Measurements from ENCODE around the gene RNF112. TPM values are rescaled to one million over a fixed set of nuclear protein-coding genes. Genes with fewer than 3 reads are reported as not detected.

Gene RNF112
- total and polyA plus RNA-seq, 2 of the 8 experiments (the other 6 are each of a cell fraction or from before 2014, with no cell fraction given): 1.1 to 2.2 TPM

DNA sequence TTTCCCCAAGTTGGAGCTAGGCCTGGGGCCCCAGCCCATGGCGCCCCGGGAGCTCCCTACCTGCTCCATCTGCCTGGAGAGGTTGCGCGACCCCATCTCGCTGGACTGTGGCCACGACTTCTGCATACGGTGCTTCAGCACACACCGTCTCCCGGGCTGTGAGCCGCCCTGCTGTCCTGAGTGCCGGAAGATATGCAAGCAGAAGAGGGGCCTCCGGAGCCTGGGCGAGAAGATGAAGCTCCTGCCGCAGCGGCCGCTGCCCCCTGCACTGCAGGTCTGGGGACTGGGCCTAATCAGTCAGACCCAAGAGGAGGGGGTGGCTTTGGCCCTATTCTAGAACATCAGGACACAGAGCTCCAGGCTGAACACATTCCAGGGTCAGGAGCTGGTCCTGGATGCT is 1.5 kb downstream of the RNF112 start:
- H2BK120ac ChIP-seq (replicated peaks; ENCODE audit: low read depth, low read length): no peak overlapping the region
- no peak overlapping the region for H3K23ac ChIP-seq (ENCODE audit: insufficient read length)
- H4K20me1 ChIP-seq (replicated peaks in 1 of 2; ENCODE audit: control insufficient read depth in 1 of 2, insufficient read depth in 2 of 2, low read length in 2 of 2): no peaks in the 10 kb centered on the region
- H3K79me1 ChIP-seq (ENCODE audit: low read depth, low read length): no peaks in the 10 kb centered on the region
- no peak overlapping the region for H3K9ac ChIP-seq (replicated peaks in 1 of 4; ENCODE audit: extremely low read depth in 1 of 4, low read depth in 3 of 4, low read length in 3 of 4)
- H4K8ac ChIP-seq (ENCODE audit: extremely low read depth, insufficient read depth, low read length): no peak overlapping the region
- FAIRE-seq (no peak), DNase-seq (ENCODE audit: low read depth in 1 of 2, low spot score in 2 of 2) (no peak)
- H3K9me3 ChIP-seq (ENCODE audit: insufficient read depth in 2 of 2, low read depth in 1 of 2, low read length in 1 of 2): no peaks in the 10 kb centered on the region
- no peak overlapping the region for H2AK5ac ChIP-seq (ENCODE audit: low read depth, low read length)
- H3K4me1 ChIP-seq (replicated peaks in 1 of 4; ENCODE audit: control insufficient read depth in 3 of 4, insufficient read depth in 4 of 4, low read length in 3 of 4): peaks cover 0 to 13% (median 6%) of the 10 kb centered on the region in 4 experiments; a peak in 4 of 7 replicates
- no peak overlapping the region for H2AFZ ChIP-seq (ENCODE audit: low read length)
- H3K27ac ChIP-seq (ENCODE audit: low read depth, low read length): no peak overlapping the region
- H3K14ac ChIP-seq (ENCODE audit: insufficient read length): no peak overlapping the region
- no peak overlapping the region for H2BK15ac ChIP-seq (ENCODE audit: low read length)
- no peak overlapping the region for H4K5ac ChIP-seq (ENCODE audit: insufficient read length, low read depth, low read length)
- ChIA-PET POLR2A (ENCODE audit: partially characterized antibody) (interaction anchor here (0.6 to 1.1 kb wide), 2 partner anchors 16 to 171 kb away, joined by 3 to 4 read pairs; no protein-coding TSS in a partner anchor), CTCF (ENCODE audit: partially characterized antibody) (interaction anchor here (1.4 to 3.5 kb wide), 5 partner anchors 10 to 48 kb away, joined by 4 to 7 read pairs (median 5); no protein-coding TSS in a partner anchor)
- H2BK5ac ChIP-seq (ENCODE audit: low read depth, low read length): no peak overlapping the region
- TF ChIP-seq GABPA (IDR thresholded peaks at IDR 0.05; ENCODE audit: borderline replicate concordance, insufficient read depth, low read length): no peak
- TF ChIP-seq EGR1 (IDR thresholded peaks at IDR 0.05; ENCODE audit: borderline replicate concordance, low read depth, low read length): no peak
- TF ChIP-seq POLR2A (IDR thresholded peaks at IDR 0.05; ENCODE audit: control extremely low read depth in 1 of 2, low read depth in 2 of 2, low read length in 2 of 2): no peak
- TF ChIP-seq TBP (IDR thresholded peaks at IDR 0.05; ENCODE audit: low read depth, low read length): no peak
- TF ChIP-seq CBX5 (IDR thresholded peaks at IDR 0.05; ENCODE audit: low read depth, low read length): no peak
- no peak for TF ChIP-seq GTF2F1 (IDR thresholded peaks at IDR 0.05; ENCODE audit: borderline replicate concordance, low read depth, low read length)
- TF ChIP-seq BCL11A (IDR thresholded peaks at IDR 0.05; ENCODE audit: low read depth in 2 of 2, low read length in 2 of 2): no peak
- TF ChIP-seq USF2 (IDR thresholded peaks at IDR 0.05; ENCODE audit: low read length): no peak
- no peak for TF ChIP-seq CBX8 (IDR thresholded peaks at IDR 0.05; ENCODE audit: borderline replicate concordance, low read depth, low read length)
- TF ChIP-seq, protein P1, sequence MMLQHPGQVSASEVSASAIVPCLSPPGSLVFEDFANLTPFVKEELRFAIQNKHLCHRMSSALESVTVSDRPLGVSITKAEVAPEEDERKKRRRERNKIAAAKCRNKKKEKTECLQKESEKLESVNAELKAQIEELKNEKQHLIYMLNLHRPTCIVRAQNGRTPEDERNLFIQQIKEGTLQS (IDR thresholded peaks at IDR 0.05; ENCODE audit: insufficient read depth, low read depth, low read length): no peak
- no peak for TF ChIP-seq SP1 (IDR thresholded peaks at IDR 0.05; ENCODE audit: low read depth, low read length)
- no peak for TF ChIP-seq POLR2AphosphoS5 (IDR thresholded peaks at IDR 0.05; ENCODE audit: low read depth, low read length)
- H3K79me2 ChIP-seq (ENCODE audit: control insufficient read depth in 1 of 2, insufficient read depth in 2 of 2, low read length in 2 of 2): no peaks in the 10 kb centered on the region
- H3K23me2 ChIP-seq (ENCODE audit: low read depth, low read length): no peaks in the 10 kb centered on the region
- H3K18ac ChIP-seq (ENCODE audit: extremely low read depth, low read length): no peak overlapping the region
- no peak overlapping the region for H3K4me3 ChIP-seq (ENCODE audit: extremely low read depth in 1 of 4, insufficient read depth in 2 of 4, low read depth in 3 of 4, low read length in 4 of 4)
- peaks cover 0 to 4% (median 0%) of the 10 kb centered on the region in 4 experiments; a peak in 1 of 7 replicates for H3K27me3 ChIP-seq (replicated peaks in 1 of 4; ENCODE audit: control insufficient read depth in 3 of 4, extremely low read depth in 1 of 4, insufficient read depth in 3 of 4, low read length in 3 of 4)
- no peak overlapping the region for H2BK12ac ChIP-seq (ENCODE audit: low read depth, low read length)
- H3K56ac ChIP-seq (replicated peaks; ENCODE audit: insufficient read length, low read depth, low read length): no peak overlapping the region
- H2BK20ac ChIP-seq (ENCODE audit: low read length): no peak overlapping the region
- H4K91ac ChIP-seq (replicated peaks; ENCODE audit: insufficient read length, low read length): no peak overlapping the region
- H3K4me2 ChIP-seq (ENCODE audit: insufficient read depth in 1 of 2, low read depth in 2 of 2, low read length in 2 of 2): no peak overlapping the region
- WGBS, 2 experiments (ENCODE audit: extremely low coverage in 1 of 2, insufficient coverage in 1 of 2, insufficient read length in 1 of 2, insufficient replicate concordance in 2 of 2, low coverage in 1 of 2, low lambda C conversion rate in 2 of 2, missing lambda C conversion rate in 1 of 2): 91% methylated on average over 16 of the region's 16 CpGs; no CpG with 5 or more reads in 1 of the 2 experiments
- no peaks in the 10 kb centered on the region for H3K36me3 ChIP-seq (ENCODE audit: control insufficient read depth in 2 of 4, insufficient read depth in 4 of 4, low read length in 3 of 4)
- no peak overlapping the region for H3K4ac ChIP-seq (replicated peaks; ENCODE audit: insufficient read length, low read depth, low read length)

Measured in H1 (cell line).